ENCODE data around the gene PBRM1.
"Not testable (repeated sequence)": the region's sequence is repeated elsewhere in the genome, so short reads cannot be mapped to it uniquely, and the experiment has no call there.

The PBRM1 gene

DNA sequence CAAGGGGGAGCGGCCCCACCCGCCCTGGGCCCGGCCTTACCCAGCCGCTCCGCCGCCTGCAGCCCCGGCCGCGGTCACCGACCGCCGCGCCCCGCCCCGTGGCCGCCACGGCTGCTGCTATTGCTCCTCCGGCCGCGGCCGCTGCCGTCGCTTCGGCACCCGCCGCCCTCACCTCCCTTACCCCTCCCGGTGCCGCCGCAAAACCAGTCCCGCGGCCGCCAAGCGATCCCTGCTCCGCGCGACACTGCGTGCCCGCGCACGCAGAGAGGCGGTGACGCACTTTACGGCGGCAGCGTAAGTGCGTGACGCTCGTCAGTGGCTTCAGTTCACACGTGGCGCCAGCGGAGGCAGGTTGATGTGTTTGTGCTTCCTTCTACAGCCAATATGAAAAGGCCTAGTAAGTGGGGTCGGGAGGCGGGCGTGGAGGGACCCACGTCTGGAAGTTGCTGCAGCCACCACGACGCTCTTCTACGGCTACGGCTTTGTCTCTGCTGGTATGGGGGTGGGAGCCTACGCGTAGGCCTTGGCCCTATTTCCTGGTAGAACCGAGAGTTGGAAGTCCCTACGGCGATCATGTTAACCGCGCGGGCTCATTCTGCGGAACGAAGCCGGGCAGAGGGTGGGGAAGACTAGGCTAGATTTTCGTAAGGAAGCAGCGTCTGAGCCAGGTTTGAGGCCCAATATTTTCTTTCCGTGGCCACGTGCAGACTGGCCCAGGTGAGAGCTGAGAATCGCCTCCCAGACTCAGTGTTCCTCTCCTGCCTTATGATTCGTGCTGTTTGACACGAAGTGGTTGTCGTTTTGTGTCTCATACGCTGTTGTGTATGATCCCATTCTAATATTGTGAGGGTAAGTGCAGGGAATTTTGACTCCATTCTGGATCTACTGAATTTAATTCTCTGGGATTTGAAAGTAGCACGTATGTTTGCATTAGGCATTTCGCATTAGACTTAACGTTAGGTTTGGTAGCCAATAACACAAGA lies at the start of gene PBRM1, which contains the start of gene GNL3:
Gene PBRM1, minus strand, starts transcription at position 205 of the 983 bp plus-strand sequence.
Gene GNL3, plus strand, starts transcription at position 324 of the 983 bp plus-strand sequence. Its CDS starts 61 bp downstream, at position 385.
- DNase-seq = peak; percentile 85

- no peak for DNase-seq
Observed at GRCh38 chr3:52733256-52733891, 47.7 kb upstream of the PBRM1 start.

- no peak for DNase-seq
Observed at GRCh38 chr3:52731590-52731989, 45.9 kb upstream of the PBRM1 start.

DNA sequence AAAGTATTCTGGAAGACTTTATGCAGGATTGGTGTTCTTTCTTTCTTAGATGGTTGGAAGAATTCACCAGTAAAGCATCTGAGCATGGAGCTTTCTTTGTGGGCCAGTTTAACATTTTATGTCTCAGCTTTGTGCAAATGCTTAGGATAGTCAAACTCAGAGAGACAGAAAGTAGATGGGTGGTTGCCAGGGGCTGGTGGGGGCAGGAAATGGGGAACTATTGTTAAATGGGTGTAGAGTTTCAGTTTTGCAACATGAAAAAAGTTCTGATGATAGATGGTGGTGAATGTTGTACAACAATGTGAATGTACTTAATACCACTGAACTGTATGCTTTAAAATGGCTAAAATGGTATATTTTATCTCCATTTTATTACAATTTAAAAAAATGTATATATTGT lies 45.0 kb upstream of the PBRM1 start:
- DNase-seq = no peak

DNA sequence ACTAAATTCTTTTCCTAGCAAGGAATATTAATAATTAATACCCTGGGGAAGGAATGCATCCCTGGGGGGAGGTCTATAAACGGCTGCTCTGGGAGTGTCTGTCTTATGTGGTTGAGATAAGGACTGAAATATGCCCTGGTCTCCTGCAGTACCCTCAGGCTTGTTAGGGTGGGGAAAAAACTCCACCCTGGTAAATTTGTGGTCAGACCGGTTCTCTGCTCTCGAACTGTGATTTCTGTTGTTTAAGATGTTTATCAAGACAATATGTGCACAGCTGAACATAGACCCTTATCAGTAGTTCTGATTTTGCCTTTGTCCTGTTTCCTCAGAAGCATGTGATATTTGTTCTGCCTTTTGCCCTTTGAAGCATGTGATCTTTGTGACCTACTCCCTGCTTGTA lies 43.0 kb upstream of the PBRM1 start:
- DNase-seq = not testable (repeated sequence)

DNA sequence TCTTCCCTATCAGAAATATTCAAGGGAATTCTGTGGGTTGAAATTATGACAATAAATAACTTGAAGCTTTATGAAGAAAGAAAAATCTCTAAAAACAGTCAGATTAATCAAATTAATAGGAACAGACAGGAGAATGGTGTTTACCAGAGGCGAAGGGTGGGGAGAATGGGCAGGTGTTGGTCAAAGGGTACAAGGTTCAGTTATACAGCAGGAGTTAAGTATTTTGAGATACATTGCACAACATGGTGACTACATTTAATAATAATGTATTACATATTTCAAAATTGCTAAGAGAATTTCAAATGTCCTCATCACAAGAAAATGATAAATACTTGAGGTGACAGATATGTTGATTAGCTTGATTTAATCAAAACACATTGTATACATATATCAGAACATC lies 38.8 kb upstream of the PBRM1 start:
- no peak for DNase-seq

DNA sequence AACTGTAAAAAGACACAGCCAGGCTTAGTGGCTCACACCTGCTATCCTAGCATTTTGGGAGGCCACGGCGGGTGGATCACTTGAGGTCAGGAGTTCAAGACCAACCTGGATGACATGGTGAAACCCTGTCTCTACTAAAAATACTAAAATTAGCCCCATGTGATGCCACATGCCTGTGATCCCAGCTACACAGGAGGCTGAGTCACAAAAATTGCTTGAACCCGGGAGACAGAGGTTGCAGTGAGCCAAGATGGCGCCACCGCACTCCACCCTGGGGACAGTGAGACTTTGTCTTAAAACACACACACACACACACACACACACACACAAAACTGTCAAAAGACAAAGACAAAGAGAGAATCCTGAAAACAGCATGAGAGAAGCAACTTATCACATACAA lies 38.2 kb upstream of the PBRM1 start:
- DNase-seq = no peak

GRCh38 chr3:52722491-52722890 lies 36.8 kb upstream of the PBRM1 start:
- no peak for DNase-seq

GRCh38 chr3:52721730-52722008 lies 36.0 kb upstream of the PBRM1 start:
- DNase-seq = no peak

DNA sequence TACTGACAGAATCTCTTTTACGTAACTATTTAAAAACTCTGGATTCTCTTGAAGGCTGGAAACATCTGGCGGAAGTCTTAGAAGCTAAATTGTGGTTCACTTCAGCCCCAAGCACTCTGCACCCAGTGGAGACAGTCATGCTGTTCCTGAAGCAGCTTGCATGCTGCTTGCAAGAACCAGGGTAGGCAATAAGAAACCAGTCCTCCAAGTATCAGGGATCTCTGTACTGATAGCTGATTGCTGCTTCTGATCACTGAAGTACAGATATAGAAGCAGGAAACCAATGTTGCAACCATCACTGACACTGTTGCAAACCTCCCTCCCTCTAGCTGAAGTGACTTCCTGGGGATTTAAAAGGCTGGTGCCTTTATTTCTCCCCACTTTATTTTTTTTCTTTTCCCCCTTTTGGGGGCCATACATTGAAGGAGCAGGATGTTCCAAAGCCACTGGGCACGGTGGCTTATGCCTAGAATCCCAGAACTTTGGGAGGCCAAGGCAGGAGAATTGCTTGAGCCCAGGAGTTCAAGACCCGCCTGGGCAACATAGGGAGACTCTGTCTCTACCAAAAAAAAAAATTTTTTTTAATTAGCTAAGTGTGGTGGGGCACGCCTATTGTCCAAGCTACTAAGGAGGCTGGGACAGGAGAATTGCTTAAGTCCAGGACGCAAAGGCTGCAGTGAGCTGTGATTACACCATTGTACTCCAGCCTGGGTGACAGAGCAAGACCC lies 35.5 kb upstream of the PBRM1 start:
- DNase-seq = no peak

- DNase-seq = no peak
Observed at GRCh38 chr3:52719618-52720017, 33.9 kb upstream of the PBRM1 start.

DNA sequence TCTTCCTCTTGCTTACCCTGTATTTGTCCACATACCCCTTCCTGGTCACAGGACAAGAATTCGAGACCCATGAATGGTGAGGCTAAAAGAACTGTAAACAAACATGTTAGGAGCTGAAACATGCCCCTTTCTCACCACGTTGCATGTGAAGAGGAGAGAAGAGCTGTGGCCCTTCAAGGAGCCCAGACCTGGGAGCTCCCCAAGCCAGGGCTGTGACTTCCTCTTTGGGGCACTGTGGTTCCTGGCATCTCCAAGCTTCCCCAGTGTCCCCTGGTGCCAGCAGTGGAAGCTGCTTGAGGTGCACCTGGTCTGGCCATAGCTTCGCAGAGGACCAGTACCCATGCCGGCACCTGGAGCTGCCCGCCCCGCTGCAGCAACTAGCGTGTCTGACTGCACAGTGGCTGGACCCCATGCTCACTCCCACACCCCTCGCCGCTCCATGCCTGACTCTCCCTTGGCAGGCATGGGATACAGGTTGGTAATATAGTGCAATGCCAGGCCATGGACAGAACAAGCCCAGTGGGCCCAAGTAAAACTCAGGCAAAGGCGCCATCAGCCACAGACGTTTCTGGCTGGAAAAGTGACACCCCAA lies 30.1 kb upstream of the PBRM1 start:
- DNase-seq = no peak

- DNase-seq = no peak
Observed at GRCh38 chr3:52714335-52715302, 28.9 kb upstream of the PBRM1 start.

GRCh38 chr3:52712291-52713212 lies 26.8 kb upstream of the PBRM1 start:
- DNase-seq = no peak

GRCh38 chr3:52710512-52710911 lies 24.8 kb upstream of the PBRM1 start:
- no peak for DNase-seq

DNA sequence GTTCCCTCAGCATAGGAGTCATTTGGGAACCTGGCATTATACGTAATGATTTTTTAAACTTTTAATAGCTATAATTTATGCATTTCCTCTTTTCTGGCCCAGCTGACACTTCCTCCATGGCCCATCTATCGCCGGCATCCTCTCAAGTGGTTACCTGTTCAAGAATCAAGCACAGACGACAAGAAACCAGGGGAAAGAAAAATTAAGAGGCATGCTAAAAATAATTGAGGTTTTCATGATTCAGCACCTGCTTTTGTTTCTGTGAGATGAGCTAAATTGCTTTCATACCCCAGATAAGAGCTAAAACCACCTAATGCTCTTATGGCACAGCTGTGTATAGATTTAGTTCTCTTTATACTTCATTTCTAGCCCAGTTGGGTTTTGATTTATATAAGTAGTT lies 21.9 kb upstream of the PBRM1 start:
- no peak for DNase-seq

- peak; percentile 60 for DNase-seq
Observed at GRCh38 chr3:52705688-52706686, 20.3 kb upstream of the PBRM1 start, which contains the start of the genes GLT8D1 and SPCS1. GLT8D1 (minus strand) TSS chr3:52705791; CDS start chr3:52700460, 5,331 bp downstream. SPCS1 (plus strand) TSS chr3:52706106; CDS start chr3:52706247, 141 bp downstream.

GRCh38 chr3:52705438-52705687 lies 19.6 kb upstream of the PBRM1 start:
- DNase-seq = no peak

- DNase-seq = no peak
Observed at GRCh38 chr3:52704611-52705437, 19.1 kb upstream of the PBRM1 start.

All from NCI-H774 (cell line).